ENCODE measurements around the gene CELA2B.

DNA sequence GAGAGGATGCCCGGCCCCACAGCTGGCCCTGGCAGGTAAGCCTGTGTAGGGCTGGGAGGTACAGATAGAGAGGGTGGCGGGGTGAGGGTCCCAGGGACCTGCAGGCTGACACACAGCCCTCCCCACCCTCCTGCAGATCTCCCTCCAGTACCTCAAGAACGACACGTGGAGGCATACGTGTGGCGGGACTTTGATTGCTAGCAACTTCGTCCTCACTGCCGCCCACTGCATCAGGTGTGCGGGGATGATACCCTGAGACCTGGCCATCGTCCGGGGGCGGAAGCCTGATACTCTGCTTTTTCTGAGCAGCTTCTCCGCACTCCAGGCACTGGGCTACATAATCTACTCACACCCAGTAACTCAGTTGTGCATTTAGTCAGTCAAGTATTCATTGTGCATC is 35.5 kb upstream of the CELA2B start:
- TF ChIP-seq, protein P1, sequence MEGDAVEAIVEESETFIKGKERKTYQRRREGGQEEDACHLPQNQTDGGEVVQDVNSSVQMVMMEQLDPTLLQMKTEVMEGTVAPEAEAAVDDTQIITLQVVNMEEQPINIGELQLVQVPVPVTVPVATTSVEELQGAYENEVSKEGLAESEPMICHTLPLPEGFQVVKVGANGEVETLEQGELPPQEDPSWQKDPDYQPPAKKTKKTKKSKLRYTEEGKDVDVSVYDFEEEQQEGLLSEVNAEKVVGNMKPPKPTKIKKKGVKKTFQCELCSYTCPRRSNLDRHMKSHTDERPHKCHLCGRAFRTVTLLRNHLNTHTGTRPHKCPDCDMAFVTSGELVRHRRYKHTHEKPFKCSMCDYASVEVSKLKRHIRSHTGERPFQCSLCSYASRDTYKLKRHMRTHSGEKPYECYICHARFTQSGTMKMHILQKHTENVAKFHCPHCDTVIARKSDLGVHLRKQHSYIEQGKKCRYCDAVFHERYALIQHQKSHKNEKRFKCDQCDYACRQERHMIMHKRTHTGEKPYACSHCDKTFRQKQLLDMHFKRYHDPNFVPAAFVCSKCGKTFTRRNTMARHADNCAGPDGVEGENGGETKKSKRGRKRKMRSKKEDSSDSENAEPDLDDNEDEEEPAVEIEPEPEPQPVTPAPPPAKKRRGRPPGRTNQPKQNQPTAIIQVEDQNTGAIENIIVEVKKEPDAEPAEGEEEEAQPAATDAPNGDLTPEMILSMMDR (IDR thresholded peaks at IDR 0.05; ENCODE audit: low read depth, low read length, missing input control), result no peak
- TF ChIP-seq RAD21 (IDR thresholded peaks at IDR 0.05) (no peak), ATF3 (IDR thresholded peaks at IDR 0.05) (no peak), EGR1 (IDR thresholded peaks at IDR 0.05; ENCODE audit: low read depth in 2 of 2) (no peak), JUND (IDR thresholded peaks at IDR 0.05) (no peak), FOXA1 (IDR thresholded peaks at IDR 0.05) (no peak), MAX (IDR thresholded peaks at IDR 0.05) (no peak), YY1 (IDR thresholded peaks at IDR 0.05) (no peak), TAF1 (conservative IDR thresholded peaks at IDR 0.05) (no peak), SP1 (IDR thresholded peaks at IDR 0.05) (no peak), HNF4A (conservative IDR thresholded peaks at IDR 0.05) (no peak)
- TF ChIP-seq, protein P2, sequence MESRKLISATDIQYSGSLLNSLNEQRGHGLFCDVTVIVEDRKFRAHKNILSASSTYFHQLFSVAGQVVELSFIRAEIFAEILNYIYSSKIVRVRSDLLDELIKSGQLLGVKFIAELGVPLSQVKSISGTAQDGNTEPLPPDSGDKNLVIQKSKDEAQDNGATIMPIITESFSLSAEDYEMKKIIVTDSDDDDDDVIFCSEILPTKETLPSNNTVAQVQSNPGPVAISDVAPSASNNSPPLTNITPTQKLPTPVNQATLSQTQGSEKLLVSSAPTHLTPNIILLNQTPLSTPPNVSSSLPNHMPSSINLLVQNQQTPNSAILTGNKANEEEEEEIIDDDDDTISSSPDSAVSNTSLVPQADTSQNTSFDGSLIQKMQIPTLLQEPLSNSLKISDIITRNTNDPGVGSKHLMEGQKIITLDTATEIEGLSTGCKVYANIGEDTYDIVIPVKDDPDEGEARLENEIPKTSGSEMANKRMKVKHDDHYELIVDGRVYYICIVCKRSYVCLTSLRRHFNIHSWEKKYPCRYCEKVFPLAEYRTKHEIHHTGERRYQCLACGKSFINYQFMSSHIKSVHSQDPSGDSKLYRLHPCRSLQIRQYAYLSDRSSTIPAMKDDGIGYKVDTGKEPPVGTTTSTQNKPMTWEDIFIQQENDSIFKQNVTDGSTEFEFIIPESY (IDR thresholded peaks at IDR 0.05), result no peak
- TF ChIP-seq, protein P3, sequence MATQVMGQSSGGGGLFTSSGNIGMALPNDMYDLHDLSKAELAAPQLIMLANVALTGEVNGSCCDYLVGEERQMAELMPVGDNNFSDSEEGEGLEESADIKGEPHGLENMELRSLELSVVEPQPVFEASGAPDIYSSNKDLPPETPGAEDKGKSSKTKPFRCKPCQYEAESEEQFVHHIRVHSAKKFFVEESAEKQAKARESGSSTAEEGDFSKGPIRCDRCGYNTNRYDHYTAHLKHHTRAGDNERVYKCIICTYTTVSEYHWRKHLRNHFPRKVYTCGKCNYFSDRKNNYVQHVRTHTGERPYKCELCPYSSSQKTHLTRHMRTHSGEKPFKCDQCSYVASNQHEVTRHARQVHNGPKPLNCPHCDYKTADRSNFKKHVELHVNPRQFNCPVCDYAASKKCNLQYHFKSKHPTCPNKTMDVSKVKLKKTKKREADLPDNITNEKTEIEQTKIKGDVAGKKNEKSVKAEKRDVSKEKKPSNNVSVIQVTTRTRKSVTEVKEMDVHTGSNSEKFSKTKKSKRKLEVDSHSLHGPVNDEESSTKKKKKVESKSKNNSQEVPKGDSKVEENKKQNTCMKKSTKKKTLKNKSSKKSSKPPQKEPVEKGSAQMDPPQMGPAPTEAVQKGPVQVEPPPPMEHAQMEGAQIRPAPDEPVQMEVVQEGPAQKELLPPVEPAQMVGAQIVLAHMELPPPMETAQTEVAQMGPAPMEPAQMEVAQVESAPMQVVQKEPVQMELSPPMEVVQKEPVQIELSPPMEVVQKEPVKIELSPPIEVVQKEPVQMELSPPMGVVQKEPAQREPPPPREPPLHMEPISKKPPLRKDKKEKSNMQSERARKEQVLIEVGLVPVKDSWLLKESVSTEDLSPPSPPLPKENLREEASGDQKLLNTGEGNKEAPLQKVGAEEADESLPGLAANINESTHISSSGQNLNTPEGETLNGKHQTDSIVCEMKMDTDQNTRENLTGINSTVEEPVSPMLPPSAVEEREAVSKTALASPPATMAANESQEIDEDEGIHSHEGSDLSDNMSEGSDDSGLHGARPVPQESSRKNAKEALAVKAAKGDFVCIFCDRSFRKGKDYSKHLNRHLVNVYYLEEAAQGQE (IDR thresholded peaks at IDR 0.05), result no peak
